Measurements from ENCODE around the gene TNFRSF1B. TPM values are rescaled to one million over a fixed set of nuclear protein-coding genes. Genes with fewer than 3 reads are reported as not detected.

TNFRSF1B gene
- total and polyA plus RNA-seq, 9 of the 15 experiments (the other 6 are each of a cell fraction or from before 2014, with no cell fraction given) = 8.8 to 91.3 (median 36.0) TPM

DNA sequence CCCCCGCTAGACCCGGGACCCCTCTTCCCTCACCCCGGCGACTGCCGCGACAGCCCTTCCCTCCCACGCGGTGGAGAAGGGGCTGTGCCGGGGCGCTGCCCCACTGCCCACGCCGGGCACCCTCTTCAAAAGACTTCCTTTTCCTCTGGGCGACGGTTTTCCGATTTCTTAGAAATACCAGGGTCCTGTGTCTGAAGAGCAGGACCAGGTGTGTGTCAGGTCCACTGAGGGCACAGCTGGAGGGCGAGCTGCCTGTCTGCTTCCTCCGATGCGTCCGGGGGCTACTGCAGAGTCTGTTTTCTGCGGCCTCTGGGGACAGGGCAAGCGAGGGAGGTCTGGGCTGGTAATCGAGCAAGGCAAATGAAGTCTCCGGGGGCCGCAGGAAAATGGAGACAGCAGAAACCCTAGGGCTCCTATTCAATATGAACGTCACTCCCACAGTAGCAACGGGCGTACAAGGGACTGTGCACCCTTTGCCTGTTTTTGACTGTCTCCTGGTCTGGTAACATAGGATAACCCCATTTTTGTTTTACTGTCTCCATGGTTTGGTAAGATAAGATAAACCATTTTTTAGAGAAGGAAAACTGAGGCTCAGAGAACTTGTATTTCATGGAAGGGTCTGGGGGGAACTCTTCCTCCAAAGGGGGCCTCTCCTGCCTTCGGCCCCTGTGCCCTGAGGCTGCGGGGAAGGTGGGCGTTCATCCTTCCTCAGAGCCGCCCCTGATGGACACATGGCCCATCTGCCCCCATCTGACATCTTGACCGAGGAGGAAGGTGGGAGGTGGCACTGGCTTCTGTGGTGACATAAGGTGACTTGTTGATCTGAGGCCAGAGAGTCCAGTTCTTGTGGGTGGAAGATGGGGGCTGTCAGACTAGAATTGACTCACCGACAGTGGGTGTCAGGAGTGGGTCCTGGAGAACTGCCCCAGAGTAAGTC, 970 bp downstream of the TNFRSF1B start (continued):
- no peak for TF ChIP-seq COPS2 (conservative IDR thresholded peaks at IDR 0.05)
- TF ChIP-seq MBD2 (IDR thresholded peaks at IDR 0.05; ENCODE audit: borderline replicate concordance, low read depth) = peak; percentile 58; the same call in 1 of the 2 replicates
- TF ChIP-seq ZNF263 (CRISPR knock-in tag; IDR thresholded peaks at IDR 0.05; ENCODE audit: borderline replicate concordance) = no peak
- no peak for TF ChIP-seq ILK (tag; IDR thresholded peaks at IDR 0.05; ENCODE audit: borderline replicate concordance, low read depth)
- no peak for TF ChIP-seq PTTG1 (tag; IDR thresholded peaks at IDR 0.05; ENCODE audit: low read depth)
- TF ChIP-seq, protein P1, sequence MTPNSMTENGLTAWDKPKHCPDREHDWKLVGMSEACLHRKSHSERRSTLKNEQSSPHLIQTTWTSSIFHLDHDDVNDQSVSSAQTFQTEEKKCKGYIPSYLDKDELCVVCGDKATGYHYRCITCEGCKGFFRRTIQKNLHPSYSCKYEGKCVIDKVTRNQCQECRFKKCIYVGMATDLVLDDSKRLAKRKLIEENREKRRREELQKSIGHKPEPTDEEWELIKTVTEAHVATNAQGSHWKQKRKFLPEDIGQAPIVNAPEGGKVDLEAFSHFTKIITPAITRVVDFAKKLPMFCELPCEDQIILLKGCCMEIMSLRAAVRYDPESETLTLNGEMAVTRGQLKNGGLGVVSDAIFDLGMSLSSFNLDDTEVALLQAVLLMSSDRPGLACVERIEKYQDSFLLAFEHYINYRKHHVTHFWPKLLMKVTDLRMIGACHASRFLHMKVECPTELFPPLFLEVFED (CRISPR knock-in tag; conservative IDR thresholded peaks at IDR 0.05) = no peak
- no peak for TF ChIP-seq ZNF696 (CRISPR knock-in tag; conservative IDR thresholded peaks at IDR 0.05)
- TF ChIP-seq, protein P2, sequence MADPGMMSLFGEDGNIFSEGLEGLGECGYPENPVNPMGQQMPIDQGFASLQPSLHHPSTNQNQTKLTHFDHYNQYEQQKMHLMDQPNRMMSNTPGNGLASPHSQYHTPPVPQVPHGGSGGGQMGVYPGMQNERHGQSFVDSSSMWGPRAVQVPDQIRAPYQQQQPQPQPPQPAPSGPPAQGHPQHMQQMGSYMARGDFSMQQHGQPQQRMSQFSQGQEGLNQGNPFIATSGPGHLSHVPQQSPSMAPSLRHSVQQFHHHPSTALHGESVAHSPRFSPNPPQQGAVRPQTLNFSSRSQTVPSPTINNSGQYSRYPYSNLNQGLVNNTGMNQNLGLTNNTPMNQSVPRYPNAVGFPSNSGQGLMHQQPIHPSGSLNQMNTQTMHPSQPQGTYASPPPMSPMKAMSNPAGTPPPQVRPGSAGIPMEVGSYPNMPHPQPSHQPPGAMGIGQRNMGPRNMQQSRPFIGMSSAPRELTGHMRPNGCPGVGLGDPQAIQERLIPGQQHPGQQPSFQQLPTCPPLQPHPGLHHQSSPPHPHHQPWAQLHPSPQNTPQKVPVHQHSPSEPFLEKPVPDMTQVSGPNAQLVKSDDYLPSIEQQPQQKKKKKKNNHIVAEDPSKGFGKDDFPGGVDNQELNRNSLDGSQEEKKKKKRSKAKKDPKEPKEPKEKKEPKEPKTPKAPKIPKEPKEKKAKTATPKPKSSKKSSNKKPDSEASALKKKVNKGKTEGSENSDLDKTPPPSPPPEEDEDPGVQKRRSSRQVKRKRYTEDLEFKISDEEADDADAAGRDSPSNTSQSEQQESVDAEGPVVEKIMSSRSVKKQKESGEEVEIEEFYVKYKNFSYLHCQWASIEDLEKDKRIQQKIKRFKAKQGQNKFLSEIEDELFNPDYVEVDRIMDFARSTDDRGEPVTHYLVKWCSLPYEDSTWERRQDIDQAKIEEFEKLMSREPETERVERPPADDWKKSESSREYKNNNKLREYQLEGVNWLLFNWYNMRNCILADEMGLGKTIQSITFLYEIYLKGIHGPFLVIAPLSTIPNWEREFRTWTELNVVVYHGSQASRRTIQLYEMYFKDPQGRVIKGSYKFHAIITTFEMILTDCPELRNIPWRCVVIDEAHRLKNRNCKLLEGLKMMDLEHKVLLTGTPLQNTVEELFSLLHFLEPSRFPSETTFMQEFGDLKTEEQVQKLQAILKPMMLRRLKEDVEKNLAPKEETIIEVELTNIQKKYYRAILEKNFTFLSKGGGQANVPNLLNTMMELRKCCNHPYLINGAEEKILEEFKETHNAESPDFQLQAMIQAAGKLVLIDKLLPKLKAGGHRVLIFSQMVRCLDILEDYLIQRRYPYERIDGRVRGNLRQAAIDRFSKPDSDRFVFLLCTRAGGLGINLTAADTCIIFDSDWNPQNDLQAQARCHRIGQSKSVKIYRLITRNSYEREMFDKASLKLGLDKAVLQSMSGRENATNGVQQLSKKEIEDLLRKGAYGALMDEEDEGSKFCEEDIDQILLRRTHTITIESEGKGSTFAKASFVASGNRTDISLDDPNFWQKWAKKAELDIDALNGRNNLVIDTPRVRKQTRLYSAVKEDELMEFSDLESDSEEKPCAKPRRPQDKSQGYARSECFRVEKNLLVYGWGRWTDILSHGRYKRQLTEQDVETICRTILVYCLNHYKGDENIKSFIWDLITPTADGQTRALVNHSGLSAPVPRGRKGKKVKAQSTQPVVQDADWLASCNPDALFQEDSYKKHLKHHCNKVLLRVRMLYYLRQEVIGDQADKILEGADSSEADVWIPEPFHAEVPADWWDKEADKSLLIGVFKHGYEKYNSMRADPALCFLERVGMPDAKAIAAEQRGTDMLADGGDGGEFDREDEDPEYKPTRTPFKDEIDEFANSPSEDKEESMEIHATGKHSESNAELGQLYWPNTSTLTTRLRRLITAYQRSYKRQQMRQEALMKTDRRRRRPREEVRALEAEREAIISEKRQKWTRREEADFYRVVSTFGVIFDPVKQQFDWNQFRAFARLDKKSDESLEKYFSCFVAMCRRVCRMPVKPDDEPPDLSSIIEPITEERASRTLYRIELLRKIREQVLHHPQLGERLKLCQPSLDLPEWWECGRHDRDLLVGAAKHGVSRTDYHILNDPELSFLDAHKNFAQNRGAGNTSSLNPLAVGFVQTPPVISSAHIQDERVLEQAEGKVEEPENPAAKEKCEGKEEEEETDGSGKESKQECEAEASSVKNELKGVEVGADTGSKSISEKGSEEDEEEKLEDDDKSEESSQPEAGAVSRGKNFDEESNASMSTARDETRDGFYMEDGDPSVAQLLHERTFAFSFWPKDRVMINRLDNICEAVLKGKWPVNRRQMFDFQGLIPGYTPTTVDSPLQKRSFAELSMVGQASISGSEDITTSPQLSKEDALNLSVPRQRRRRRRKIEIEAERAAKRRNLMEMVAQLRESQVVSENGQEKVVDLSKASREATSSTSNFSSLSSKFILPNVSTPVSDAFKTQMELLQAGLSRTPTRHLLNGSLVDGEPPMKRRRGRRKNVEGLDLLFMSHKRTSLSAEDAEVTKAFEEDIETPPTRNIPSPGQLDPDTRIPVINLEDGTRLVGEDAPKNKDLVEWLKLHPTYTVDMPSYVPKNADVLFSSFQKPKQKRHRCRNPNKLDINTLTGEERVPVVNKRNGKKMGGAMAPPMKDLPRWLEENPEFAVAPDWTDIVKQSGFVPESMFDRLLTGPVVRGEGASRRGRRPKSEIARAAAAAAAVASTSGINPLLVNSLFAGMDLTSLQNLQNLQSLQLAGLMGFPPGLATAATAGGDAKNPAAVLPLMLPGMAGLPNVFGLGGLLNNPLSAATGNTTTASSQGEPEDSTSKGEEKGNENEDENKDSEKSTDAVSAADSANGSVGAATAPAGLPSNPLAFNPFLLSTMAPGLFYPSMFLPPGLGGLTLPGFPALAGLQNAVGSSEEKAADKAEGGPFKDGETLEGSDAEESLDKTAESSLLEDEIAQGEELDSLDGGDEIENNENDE (IDR thresholded peaks at IDR 0.05; ENCODE audit: low read depth, low read length) = no peak
- TF ChIP-seq, protein P3, sequence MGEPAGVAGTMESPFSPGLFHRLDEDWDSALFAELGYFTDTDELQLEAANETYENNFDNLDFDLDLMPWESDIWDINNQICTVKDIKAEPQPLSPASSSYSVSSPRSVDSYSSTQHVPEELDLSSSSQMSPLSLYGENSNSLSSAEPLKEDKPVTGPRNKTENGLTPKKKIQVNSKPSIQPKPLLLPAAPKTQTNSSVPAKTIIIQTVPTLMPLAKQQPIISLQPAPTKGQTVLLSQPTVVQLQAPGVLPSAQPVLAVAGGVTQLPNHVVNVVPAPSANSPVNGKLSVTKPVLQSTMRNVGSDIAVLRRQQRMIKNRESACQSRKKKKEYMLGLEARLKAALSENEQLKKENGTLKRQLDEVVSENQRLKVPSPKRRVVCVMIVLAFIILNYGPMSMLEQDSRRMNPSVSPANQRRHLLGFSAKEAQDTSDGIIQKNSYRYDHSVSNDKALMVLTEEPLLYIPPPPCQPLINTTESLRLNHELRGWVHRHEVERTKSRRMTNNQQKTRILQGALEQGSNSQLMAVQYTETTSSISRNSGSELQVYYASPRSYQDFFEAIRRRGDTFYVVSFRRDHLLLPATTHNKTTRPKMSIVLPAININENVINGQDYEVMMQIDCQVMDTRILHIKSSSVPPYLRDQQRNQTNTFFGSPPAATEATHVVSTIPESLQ (CRISPR knock-in tag; IDR thresholded peaks at IDR 0.05) = 0 out of 2 replicates have a peak, but pooled peaks have one; percentile 53
- TF ChIP-seq XRCC3 (IDR thresholded peaks at IDR 0.05) = no peak
